ENCODE data around the gene PLD2. TPM values are rescaled to one million over a fixed set of nuclear protein-coding genes. Genes with fewer than 3 reads are reported as not detected.

Gene PLD2
- total RNA-seq, 1 experiment from 2014 or later: 6.1 TPM

GRCh38 chr17:4788807-4789700, 17.9 kb upstream of the PLD2 start, which contains the start of gene GLTPD2:
TSS of gene GLTPD2 (plus strand) at chr17:4788964. CDS start at chr17:4789012, 48 bp downstream.
- in situ Hi-C loops (cut with HindIII; ENCODE audit: low pct_unique_long_range_greater_than_20kb, low sequenced_read_pairs): no loop called here
- no peak for DNase-seq (ENCODE audit: low read depth)

GRCh38 chr17:4789701-4789950, 17.3 kb upstream of the PLD2 start:
- in situ Hi-C loops (cut with HindIII; ENCODE audit: low pct_unique_long_range_greater_than_20kb, low sequenced_read_pairs): no loop called here
- DNase-seq (ENCODE audit: low read depth): no peak

DNA sequence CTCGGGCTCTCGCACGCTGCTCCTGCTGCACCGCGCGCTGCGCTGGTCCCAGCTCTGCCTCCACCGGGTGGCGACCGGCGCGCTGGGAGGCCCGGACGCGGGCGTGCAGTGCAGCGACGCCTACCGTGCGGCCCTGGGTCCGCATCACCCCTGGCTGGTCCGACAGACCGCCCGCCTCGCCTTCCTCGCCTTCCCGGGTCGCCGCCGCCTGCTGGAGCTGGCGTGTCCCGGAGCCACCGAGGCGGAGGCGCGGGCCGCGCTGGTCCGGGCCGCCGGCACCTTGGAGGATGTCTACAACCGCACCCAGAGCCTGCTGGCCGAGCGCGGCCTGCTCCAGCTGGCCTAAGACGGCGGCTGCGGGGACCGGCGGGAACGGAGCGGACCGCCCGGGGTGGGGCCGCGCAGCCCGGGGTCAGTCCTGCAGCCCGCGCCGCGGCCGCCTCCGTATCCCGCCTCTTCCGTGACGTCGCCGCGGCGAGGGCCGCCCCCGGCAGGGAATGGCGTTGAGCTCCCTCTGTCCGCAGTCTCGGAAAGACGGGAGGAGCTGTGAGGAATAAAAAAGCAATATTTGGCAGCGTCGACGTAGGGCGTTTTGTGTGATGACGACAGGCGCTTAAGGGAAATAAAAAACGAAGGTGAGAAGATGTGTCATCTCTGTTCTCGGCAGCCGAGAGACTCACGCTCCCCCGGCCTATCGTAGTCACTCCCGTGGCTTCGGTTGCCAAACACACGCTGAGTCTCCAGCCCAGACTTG, 16.8 kb upstream of the PLD2 start:
- in situ Hi-C loops (cut with HindIII; ENCODE audit: low pct_unique_long_range_greater_than_20kb, low sequenced_read_pairs): no loop called here
- DNase-seq (ENCODE audit: low read depth): peak; percentile 90

DNA sequence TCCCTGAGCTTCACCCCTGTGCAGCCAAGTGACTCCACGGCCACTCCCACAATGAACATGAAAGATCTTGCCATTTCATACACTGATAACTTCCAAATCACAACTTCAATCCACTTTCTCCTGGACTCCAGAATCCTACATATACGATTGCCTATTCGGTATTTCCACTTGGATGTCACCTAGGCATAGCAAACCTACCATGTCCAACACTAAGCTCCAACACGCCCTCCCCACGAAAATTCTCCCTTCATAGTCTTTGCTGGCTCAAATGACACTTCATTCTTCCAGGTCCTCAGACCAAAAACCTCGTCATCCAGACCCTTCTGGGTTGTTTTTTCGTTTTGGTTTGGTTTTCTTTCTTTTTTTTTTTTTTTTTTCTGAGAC, 16.3 kb upstream of the PLD2 start:
- in situ Hi-C loops (cut with HindIII; ENCODE audit: low pct_unique_long_range_greater_than_20kb, low sequenced_read_pairs): no loop called here
- no peak for DNase-seq (ENCODE audit: low read depth)

GRCh38 chr17:4795168-4795567, 11.8 kb upstream of the PLD2 start:
- DNase-seq (ENCODE audit: low read depth): no peak
- in situ Hi-C loops (cut with HindIII; ENCODE audit: low pct_unique_long_range_greater_than_20kb, low sequenced_read_pairs): no loop called here

- peak; percentile 30 for DNase-seq (ENCODE audit: low read depth)
- in situ Hi-C loops (cut with HindIII; ENCODE audit: low pct_unique_long_range_greater_than_20kb, low sequenced_read_pairs): no loop called here
These were observed 10.4 kb upstream of the PLD2 start for GRCh38 chr17:4796552-4796920.

GRCh38 chr17:4800462-4801196, 6.3 kb upstream of the PLD2 start:
- in situ Hi-C loops (cut with HindIII; ENCODE audit: low pct_unique_long_range_greater_than_20kb, low sequenced_read_pairs): no loop called here
- peak; percentile 37 for DNase-seq (ENCODE audit: low read depth)

DNA sequence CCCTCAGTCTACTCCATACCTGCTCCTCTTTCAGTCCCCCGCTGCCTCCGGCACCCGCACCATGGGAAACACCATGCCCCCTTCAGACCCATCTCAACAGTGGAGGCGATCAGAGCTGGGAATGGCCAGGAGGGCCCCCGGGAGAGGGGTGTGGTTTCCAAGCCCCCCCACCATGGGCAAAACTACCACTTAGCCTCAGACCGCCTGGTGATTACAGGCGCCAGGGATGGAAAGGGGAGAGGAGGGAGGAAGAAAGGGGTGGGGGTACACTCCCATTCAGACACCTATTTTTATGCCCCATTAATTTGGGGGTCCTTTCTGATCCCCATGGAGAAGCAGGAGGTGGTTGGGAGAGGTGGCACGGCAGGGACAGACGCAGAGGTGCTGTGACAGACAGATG, 4.7 kb upstream of the PLD2 start, which contains the start of gene C17orf114:
Gene C17orf114 (minus strand): TSS at position 101 of the 400 bp plus-strand sequence.
- DNase-seq (ENCODE audit: low read depth): no peak
- in situ Hi-C loops (cut with HindIII; ENCODE audit: low pct_unique_long_range_greater_than_20kb, low sequenced_read_pairs): no loop called here

DNA sequence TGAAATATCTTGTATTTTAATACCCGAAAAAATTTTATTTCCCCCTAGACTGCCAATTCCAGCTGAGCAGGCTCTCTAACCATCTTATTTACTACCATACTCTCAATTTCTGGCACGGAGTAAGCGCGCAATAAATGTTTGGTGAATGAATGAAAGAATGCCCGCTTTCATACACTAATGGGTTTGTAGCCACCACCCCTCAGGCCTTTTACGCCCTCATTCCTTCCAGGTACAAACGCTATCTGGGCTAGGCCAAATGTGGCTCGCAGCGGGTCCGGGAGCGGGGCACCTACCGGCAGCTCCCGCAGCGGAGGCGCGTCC, 536 bp upstream of the PLD2 start:
- DNase-seq (ENCODE audit: low read depth): no peak
- in situ Hi-C loops (cut with HindIII; ENCODE audit: low pct_unique_long_range_greater_than_20kb, low sequenced_read_pairs): no loop called here

DNA sequence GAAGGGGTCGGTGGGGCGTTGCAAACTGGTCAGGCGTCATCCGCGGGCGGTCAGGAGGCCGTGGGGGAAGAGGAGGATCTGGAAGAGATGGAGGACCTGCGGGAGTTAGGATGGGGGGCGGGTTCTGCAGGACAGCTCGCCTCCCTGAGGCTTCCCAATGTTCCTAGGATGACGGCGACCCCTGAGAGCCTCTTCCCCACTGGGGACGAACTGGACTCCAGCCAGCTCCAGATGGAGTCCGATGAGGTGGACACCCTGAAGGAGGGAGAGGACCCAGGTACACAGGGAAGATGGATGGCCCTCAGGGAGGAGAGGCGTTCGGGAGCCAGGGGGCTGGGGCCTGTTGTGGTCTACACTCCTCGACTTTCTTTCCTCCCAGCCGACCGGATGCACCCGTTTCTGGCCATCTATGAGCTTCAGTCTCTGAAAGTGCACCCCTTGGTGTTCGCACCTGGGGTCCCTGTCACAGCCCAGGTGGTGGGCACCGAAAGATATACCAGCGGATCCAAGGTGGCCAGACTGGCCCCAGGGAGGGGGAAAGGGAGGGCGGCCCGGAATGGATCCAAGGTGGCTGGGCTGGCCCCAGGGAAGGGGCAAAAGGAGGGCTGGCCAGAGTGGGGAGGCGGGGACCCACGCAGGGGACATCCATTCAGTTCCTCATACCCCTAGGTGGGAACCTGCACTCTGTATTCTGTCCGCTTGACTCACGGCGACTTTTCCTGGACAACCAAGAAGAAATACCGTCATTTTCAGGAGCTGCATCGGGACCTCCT, 839 bp downstream of the PLD2 start:
- in situ Hi-C loops (cut with HindIII; ENCODE audit: low pct_unique_long_range_greater_than_20kb, low sequenced_read_pairs): no loop called here

GRCh38 chr17:4808378-4808767, 1.4 kb downstream of the PLD2 start:
- no peak for DNase-seq (ENCODE audit: low read depth)
- in situ Hi-C loops (cut with HindIII; ENCODE audit: low pct_unique_long_range_greater_than_20kb, low sequenced_read_pairs): no loop called here

More for the DNA sequence above, 839 bp downstream of the PLD2 start:
- no peak for DNase-seq (ENCODE audit: low read depth)

DNA sequence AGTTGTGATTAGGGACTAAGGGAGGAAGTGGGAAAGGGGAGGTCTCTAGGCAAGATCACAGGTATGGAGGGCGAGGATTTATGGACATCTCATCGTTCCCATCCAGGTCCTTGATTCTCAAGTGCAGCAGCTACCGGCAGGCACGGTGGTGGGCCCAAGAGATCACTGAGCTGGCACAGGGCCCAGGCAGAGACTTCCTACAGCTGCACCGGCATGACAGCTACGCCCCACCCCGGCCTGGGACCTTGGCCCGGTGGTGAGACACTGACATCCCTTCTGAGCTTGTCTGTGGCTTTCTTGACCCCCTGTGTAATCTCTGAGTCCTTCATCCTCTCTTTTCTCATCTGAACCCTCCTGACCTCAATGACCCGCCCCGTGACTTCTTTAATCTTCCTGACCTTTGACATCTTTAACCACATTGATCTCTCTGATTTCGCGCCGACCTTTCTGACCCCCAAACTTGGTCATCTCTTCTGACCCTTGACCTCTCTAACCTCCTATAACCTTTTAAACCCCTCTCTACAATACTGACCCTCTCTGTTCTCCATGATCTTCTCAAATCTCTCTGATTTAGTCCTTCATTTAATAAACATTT, 3.8 kb downstream of the PLD2 start:
- DNase-seq (ENCODE audit: low read depth): no peak
- in situ Hi-C loops (cut with HindIII; ENCODE audit: low pct_unique_long_range_greater_than_20kb, low sequenced_read_pairs): no loop called here

GRCh38 chr17:4811471-4811870, 4.5 kb downstream of the PLD2 start:
- in situ Hi-C loops (cut with HindIII; ENCODE audit: low pct_unique_long_range_greater_than_20kb, low sequenced_read_pairs): no loop called here
- no peak for DNase-seq (ENCODE audit: low read depth)

DNA sequence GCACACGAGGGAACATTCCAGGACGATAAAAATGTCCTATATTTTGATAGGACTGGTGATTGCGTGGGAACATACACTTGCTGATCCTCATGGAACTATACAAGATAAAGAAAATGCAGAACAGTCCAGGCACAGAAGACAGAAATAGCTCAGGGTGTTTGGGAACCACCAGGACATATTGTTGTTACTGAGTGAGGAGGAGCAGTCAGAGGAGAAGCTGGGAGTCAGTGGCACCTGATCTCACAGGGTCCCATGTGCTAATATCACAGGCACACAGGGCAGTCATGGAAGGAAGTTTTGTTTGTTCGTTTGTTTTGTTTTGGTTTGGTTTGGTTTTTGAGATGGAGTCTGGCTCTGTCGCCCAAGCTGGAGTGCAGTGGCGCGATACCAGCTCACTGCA, 5.7 kb downstream of the PLD2 start:
- in situ Hi-C loops (cut with HindIII; ENCODE audit: low pct_unique_long_range_greater_than_20kb, low sequenced_read_pairs): no loop called here
- DNase-seq (ENCODE audit: low read depth): no peak

DNA sequence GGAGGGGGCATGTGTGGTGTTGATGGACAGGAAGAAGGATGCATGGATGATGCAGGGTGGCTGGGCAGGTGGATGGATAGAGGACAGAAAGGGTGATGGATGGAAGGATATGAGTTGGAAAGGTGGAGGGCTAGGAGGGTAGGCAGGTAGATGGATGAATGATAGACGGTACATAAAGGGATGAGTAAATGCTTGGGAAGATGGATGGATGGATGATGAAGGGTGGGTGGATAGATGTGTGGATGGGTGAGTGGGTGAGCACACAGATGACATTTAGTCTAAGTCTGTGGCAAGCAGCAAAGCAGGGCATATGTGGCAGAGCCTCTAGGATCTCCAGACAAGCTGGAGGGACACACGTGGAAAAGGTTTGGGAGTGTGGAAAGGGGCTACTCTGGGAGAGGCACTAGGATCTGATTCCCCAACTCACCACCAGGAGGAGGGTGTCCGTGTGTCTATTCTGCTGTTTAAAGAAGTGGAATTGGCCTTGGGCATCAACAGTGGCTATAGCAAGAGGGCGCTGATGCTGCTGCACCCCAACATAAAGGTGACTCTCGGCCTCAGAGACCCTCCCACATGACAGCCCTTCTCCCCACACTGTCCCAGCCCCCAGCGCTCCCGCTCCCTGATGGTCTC, 8.2 kb downstream of the PLD2 start:
- DNase-seq (ENCODE audit: low read depth): no peak

GRCh38 chr17:4816826-4817225, 9.9 kb downstream of the PLD2 start:
- in situ Hi-C loops (cut with HindIII; ENCODE audit: low pct_unique_long_range_greater_than_20kb, low sequenced_read_pairs): no loop called here
- no peak for DNase-seq (ENCODE audit: low read depth)

More for the DNA sequence above, 8.2 kb downstream of the PLD2 start:
- in situ Hi-C loops (cut with HindIII; ENCODE audit: low pct_unique_long_range_greater_than_20kb, low sequenced_read_pairs): no loop called here

DNA sequence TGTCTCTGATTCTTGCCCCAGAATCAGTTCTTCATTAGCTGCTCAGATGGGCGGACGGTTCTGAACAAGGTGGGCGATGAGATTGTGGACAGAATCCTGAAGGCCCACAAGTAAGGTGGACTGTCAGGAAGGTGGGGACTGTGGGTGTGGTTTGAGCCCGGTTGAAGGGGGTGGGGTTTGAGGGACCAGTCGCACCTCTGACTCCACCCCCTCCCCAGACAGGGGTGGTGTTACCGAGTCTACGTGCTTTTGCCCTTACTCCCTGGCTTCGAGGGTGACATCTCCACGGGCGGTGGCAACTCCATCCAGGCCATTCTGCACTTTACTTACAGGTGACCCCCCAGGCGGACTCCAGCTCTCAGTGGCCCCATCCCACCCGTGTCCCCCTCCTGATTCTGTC, 11.3 kb downstream of the PLD2 start:
- in situ Hi-C loops (cut with HindIII; ENCODE audit: low pct_unique_long_range_greater_than_20kb, low sequenced_read_pairs): no loop called here
- DNase-seq (ENCODE audit: low read depth): no peak

GRCh38 chr17:4822835-4823234, 15.9 kb downstream of the PLD2 start:
- DNase-seq (ENCODE audit: low read depth): no peak
- in situ Hi-C loops (cut with HindIII; ENCODE audit: low pct_unique_long_range_greater_than_20kb, low sequenced_read_pairs): no loop called here

All from Caki2 (cell line).